NOMO-1 (cell line): Measurements from ENCODE around the gene PKIB.
"Not testable (repeated sequence)": the region's sequence is repeated elsewhere in the genome, so short reads cannot be mapped to it uniquely, and the experiment has no call there.

ENCODE experiments used
- DNase-seq, 2 experiments: peaks; one replicate each; lab custom pipeline; 2025; ENCODE audit not compliant: unreplicated experiment in 2 of 2; lab: John Stamatoyannopoulos, UW

PKIB gene

GRCh38 chr6:122620428-122620827 lies 10.2 kb downstream of the PKIB start:
- no peak for DNase-seq

DNA sequence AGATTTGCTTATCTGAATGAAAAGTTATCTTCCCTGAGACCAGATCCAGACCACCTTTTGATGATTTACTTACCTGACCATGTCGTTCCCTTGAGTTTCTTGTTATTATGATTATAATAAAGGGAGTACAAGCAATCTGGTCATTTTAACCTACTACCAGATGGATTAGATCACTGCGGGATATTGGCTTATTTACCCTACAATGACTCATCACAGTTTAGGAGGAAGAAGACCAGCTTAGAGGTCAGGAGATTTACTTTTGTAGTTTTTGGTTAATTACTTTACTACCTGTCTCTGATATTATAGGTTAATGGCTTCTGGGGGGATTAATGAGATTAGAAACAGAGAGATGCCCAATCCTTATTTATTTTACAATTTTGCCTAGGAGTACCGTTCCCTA lies 10.7 kb downstream of the PKIB start:
- no peak for DNase-seq

GRCh38 chr6:122621638-122622037 lies 11.4 kb downstream of the PKIB start:
- no peak for DNase-seq

DNA sequence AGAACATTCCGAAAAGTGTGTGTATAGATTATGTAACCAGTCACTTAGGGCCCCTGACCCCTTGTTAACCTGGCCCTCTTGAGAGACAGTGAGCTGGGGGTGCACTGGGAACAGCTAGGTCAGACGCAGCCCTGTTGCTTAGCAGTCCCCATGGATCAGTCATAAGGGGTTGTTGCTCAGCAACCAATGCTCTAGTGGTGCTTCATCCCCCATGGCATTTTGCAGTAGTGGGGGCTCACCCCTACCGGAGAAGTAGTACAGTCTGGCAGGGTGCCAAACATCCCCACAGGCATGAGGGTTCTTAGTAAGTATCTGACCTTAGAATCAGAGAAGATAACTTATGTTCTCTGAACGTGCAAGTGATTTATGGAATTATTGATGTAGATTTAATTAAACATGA lies 12.3 kb downstream of the PKIB start:
- DNase-seq = no peak

DNA sequence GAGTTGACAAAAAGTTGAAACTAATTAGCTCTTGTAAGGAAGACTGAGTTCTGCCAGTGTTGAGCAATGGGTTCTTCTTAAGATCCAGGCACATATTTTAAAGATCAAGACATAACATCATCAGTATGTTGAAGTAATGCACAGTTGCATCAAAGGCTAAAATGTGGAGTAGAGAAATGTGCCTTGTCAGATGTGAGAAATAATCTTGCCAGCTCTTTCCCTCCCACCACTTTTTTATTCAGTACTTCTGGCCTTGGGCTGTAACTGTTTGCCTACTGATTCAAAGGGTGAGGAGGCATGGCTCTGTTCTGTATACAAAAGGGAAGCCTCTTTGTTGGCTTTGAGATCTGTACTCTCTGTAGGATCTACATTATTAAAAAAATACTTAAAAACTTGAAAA lies 13.1 kb downstream of the PKIB start:
- no peak for DNase-seq

GRCh38 chr6:122624853-122625252 lies 14.6 kb downstream of the PKIB start:
- DNase-seq = no peak

- no peak for DNase-seq
Observed at GRCh38 chr6:122628714-122629113, 18.5 kb downstream of the PKIB start.

GRCh38 chr6:122631571-122632249 lies 21.5 kb downstream of the PKIB start:
- no peak for DNase-seq

DNA sequence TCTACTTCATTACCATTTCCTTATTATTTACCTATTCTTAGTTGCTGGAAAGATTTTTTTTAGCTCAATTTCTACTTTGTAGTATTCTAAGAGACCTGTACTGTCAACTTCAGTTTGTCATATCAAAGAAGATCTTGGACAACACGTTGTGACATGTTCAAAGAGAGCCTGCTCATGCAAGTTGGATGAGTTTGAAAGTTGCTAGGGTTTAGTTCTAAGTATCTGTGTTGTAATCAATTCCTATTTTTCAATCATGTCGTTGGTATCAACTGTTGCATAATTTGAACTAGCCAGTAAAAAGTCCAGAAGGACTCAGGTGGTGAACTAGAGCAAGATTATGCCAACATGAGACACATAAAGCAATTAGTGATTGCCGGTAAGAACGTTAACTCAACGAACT lies 30.2 kb downstream of the PKIB start:
- DNase-seq = no peak

GRCh38 chr6:122641819-122642218 lies 31.6 kb downstream of the PKIB start:
- no peak for DNase-seq

DNA sequence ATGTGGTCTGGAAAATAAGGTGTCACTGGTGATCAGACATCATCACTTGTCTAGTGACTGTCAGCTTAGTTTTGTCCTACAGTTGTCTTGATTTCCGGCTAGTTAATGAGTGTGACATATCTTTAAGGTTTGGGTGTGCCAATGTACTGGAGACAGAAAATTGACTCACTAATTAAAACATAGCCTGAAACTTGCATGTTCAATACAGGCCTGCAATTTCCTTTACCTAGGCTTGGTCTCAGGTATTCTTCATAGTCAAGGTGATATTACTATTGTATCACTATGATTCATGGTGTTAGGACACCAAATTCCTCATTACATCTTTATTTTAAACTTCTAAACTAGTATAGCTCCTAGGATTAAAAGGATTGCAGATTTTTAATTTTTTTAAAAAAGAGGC lies 32.4 kb downstream of the PKIB start:
- not testable (repeated sequence) for DNase-seq

DNA sequence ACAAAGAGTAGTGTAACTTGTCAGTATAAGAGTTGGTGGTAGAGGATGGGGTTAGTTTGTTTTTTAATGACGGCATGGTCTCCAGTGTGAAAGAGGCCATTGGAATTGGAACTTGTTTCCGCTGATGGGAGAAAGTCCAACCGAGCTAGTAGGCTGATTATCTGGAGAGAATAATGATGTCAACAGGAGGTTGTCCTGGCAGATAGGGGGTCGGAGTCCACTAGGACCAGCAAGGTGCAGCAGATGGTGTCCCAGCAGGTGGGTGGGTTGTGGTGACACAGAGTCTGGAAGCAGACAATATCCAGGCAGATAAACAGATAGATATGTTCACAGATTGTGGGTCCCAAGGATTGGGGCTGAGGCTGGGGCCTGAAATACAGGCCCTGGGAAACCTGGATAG lies 35.1 kb downstream of the PKIB start:
- DNase-seq = no peak

GRCh38 chr6:122647765-122648164 lies 37.6 kb downstream of the PKIB start:
- DNase-seq = no peak

- DNase-seq = no peak
Observed at GRCh38 chr6:122648726-122649125, 38.5 kb downstream of the PKIB start.

DNA sequence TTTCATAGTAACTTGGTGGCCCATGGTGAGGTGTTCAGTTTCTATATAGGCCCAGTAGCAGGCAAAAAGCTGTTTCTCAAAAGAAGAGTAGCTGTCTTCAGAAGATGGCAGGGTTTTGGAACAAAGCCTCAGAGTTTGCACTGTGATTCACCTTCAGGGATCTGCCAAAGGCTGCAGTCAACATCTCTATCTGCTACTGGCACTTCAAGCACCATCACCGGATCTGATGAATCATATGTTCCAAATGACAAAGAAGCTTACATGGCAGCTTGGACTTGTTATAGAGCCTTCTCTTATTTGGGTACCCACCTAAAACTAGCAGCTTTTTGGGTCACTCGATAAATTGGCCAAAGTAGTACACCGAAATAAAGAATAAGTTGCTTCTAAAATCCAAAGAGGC lies 39.5 kb downstream of the PKIB start:
- no peak for DNase-seq

- DNase-seq = no peak
Observed at GRCh38 chr6:122650403-122650802, 40.2 kb downstream of the PKIB start.

DNA sequence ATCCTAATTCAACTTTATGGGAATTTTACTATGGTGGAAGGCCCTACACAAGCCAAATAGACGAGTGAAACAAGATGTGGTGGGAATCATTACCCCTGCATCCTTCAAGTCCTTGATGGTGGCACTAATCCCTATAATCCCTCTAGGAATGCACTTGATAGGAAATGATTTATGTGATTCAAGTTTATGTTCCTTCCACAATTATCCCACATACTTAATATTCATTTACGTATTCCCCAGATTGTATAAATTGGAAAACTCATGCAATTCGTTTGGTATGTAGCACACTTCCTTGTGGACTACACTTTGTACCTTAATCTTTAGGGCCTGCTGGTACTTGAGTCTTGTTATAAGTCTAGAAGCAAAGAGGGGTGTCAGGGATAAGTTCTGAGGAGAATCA lies 40.8 kb downstream of the PKIB start:
- DNase-seq = no peak

- no peak for DNase-seq
Observed at GRCh38 chr6:122651604-122652003, 41.4 kb downstream of the PKIB start.

DNA sequence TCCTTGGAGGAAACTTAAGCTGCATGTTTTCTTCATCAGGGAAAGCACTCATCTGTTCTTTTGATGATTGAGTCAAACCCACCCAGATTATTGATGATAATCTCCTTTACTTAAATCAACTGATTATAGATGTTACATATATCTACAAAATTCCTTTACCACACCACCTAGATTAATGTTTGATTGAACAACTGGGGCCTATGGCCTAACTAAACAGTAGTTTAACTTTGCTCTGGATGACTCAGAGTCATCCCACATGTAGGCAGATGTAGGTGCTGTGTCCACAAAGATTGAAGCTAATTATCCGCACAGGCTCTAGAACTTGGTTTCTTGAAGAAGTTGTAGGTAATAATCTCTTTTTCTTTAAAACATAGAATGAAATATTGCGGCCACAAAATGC lies 42.2 kb downstream of the PKIB start:
- DNase-seq = no peak

- DNase-seq = no peak
Observed at GRCh38 chr6:122653094-122653493, 42.9 kb downstream of the PKIB start.

GRCh38 chr6:122654012-122654411 lies 43.8 kb downstream of the PKIB start:
- DNase-seq = no peak

- DNase-seq = no peak
Observed at GRCh38 chr6:122657601-122658000, 47.4 kb downstream of the PKIB start.

DNA sequence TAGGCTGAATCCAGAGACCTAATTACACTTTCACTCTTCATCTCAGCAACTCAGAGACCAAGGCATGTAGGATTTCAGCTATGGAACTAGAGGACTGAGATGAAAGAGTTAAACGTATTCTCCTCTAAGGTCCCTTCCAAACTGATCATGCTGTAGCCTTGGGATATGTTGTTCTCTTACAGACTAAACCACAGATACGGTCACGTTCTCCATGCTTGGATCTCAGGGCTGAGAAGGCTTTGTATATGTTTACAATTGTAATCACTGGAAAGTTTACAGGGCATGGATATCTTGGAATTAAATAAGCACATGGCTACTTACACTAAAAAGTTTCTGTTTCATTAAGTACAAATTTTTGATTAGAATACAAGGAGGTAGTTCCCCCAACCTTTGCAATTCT lies 50.1 kb downstream of the PKIB start:
- DNase-seq = no peak
